GM10248 (cell line): Measurements from ENCODE around the gene ELP4.
"Not testable (repeated sequence)": the region's sequence is repeated elsewhere in the genome, so short reads cannot be mapped to it uniquely, and the experiment has no call there.

Source experiments
- CTCF ChIA-PET: fragments of 300-600 bp; sonication (Branson Sonifier 250); formaldehyde crosslinking; extraction: SDS; loops from one replicate; lab custom pipeline; 2021; ENCODE audit warnings: antibody characterized with exemption; lab: Yijun Ruan, JAX
- POLR2A ChIA-PET: fragments of 350-650 bp; sonication (Branson Sonifier 250); formaldehyde crosslinking; extraction: SDS; loops from one replicate; lab custom pipeline; 2020; ENCODE audit warnings: antibody characterized with exemption; lab: Yijun Ruan, JAX
- DNase-seq: peaks from one replicate; pipeline ENCODE4 v3.0.0; 2012; ENCODE audit errors: extremely low spot score
- CTCF ChIP-seq: IDR thresholded peaks from 2 replicates; pipeline ENCODE4 v1.5.1; 2012; ENCODE audit warnings: mild to moderate bottlenecking, low read depth; ENCODE audit errors: extremely low read depth, missing control alignments, control extremely low read depth

Gene ELP4

GRCh38 chr11:31690516-31690915, 180.9 kb downstream of the ELP4 start:
- ChIA-PET POLR2A (no interaction called here), CTCF (interaction anchor here (0.8 to 2.6 kb wide), 4 partner anchors 10 to 49 kb away, joined by 3 to 5 read pairs (median 4); no protein-coding TSS in a partner anchor)

GRCh38 chr11:31692466-31692865, 182.9 kb downstream of the ELP4 start:
- no peak for TF ChIP-seq CTCF
- ChIA-PET CTCF (interaction anchor here (2.6 kb wide), 1 partner anchor 51 kb away, joined by 5 read pairs; no protein-coding TSS in a partner anchor), POLR2A (no interaction called here)
- no peak for DNase-seq

More at GRCh38 chr11:31690516-31690915, 180.9 kb downstream of the ELP4 start:
- no peak for DNase-seq
- TF ChIP-seq CTCF, result no peak

- peak; percentile 11 for DNase-seq
- POLR2A ChIA-PET, CTCF ChIA-PET: not testable (repeated sequence)
These were observed 187.5 kb downstream of the ELP4 start for GRCh38 chr11:31697049-31697448.

- CTCF ChIA-PET, result no interaction called here
- DNase-seq, result no peak
- POLR2A ChIA-PET, result no interaction called here
- no peak for TF ChIP-seq CTCF
These were observed 189.5 kb downstream of the ELP4 start for GRCh38 chr11:31699066-31699465.

GRCh38 chr11:31702966-31703365, 193.4 kb downstream of the ELP4 start:
- ChIA-PET POLR2A (no interaction called here), CTCF (interaction anchor here (1.0 to 1.3 kb wide), 3 partner anchors 12 to 61 kb away, joined by 3 read pairs; no protein-coding TSS in a partner anchor)
- no peak for DNase-seq
- TF ChIP-seq CTCF, result no peak

GRCh38 chr11:31706357-31706756, 196.8 kb downstream of the ELP4 start:
- no peak for TF ChIP-seq CTCF
- no peak for DNase-seq
- CTCF ChIA-PET, result interaction anchor here (1.2 kb wide), 1 partner anchor 24 kb away, joined by 3 read pairs; no protein-coding TSS in a partner anchor

GRCh38 chr11:31711137-31711536, 201.6 kb downstream of the ELP4 start:
- ChIA-PET POLR2A (no interaction called here), CTCF (no interaction called here)
- no peak for DNase-seq
- TF ChIP-seq CTCF, result no peak

More at GRCh38 chr11:31706357-31706756, 196.8 kb downstream of the ELP4 start:
- POLR2A ChIA-PET, result no interaction called here
